ENCODE results near the gene BRINP3.
A peak's percentile ranks its signal among the peaks of the same experiment; 100 is the strongest.

BRINP3 gene

GRCh38 chr1:190497565-190497964, 19.9 kb upstream of the BRINP3 start:
- no peak overlapping the region for H3K14ac ChIP-seq (ENCODE audit: low read length)
- no peak overlapping the region for H3K4me3 ChIP-seq (ENCODE audit: low read depth, low read length)
- no peak overlapping the region for H3K18ac ChIP-seq (ENCODE audit: low read length)
- no peak overlapping the region for H2BK120ac ChIP-seq (ENCODE audit: insufficient read depth, low read length, poor library complexity)
- H2BK5ac ChIP-seq (ENCODE audit: low read depth, low read length, poor library complexity): no peak overlapping the region
- H3K79me2 ChIP-seq (ENCODE audit: control insufficient read depth, insufficient read depth, low read length, poor library complexity): no peaks in the 10 kb centered on the region
- no peaks in the 10 kb centered on the region for H3K79me1 ChIP-seq (ENCODE audit: low read length)
- H3K23ac ChIP-seq (ENCODE audit: low read length): no peak overlapping the region
- no peak overlapping the region for H2AK5ac ChIP-seq (ENCODE audit: low read length)
- H4K91ac ChIP-seq (ENCODE audit: low read depth, low read length): no peak overlapping the region
- H4K8ac ChIP-seq (ENCODE audit: low read depth, low read length): no peak overlapping the region
- H2AFZ ChIP-seq (ENCODE audit: insufficient read depth, low read length, poor library complexity): no peak overlapping the region
- H3K4me2 ChIP-seq (ENCODE audit: low read length): no peak overlapping the region
- no peak overlapping the region for H4K12ac ChIP-seq (ENCODE audit: low read depth, low read length)
- H2BK12ac ChIP-seq (ENCODE audit: low read length): no peak overlapping the region
- H3K9me3 ChIP-seq (ENCODE audit: insufficient read depth, low read depth, low read length): no peaks in the 10 kb centered on the region
- H3K4ac ChIP-seq (ENCODE audit: low read depth, low read length): no peak overlapping the region
- no peaks in the 10 kb centered on the region for H3K36me3 ChIP-seq (ENCODE audit: control insufficient read depth in 1 of 2, insufficient read depth in 2 of 2, low read length in 2 of 2)
- H3K4me1 ChIP-seq (ENCODE audit: control insufficient read depth in 1 of 2, insufficient read depth in 2 of 2, low read length in 2 of 2): no peaks in the 10 kb centered on the region
- H3K9ac ChIP-seq (ENCODE audit: low read length): no peak overlapping the region
- H3K27me3 ChIP-seq (ENCODE audit: insufficient read depth, low read length): no peaks in the 10 kb centered on the region
- DNase-seq: no peak
- no peak overlapping the region for H3K27ac ChIP-seq (ENCODE audit: low read depth, low read length)

GRCh38 chr1:190494451-190494850, 16.8 kb upstream of the BRINP3 start:
- Histone ChIP-seq H3K4me1 (ENCODE audit: control insufficient read depth in 1 of 2, insufficient read depth in 2 of 2, low read length in 2 of 2) (no peaks in the 10 kb centered on the region), H4K8ac (ENCODE audit: low read depth, low read length) (no peak overlapping the region), H2BK120ac (ENCODE audit: insufficient read depth, low read length, poor library complexity) (no peak overlapping the region), H4K91ac (ENCODE audit: low read depth, low read length) (no peak overlapping the region), H2AK5ac (ENCODE audit: low read length) (no peak overlapping the region), H2BK5ac (ENCODE audit: low read depth, low read length, poor library complexity) (no peak overlapping the region), H3K4me3 (ENCODE audit: low read depth, low read length) (no peak overlapping the region), H3K23ac (ENCODE audit: low read length) (no peak overlapping the region), H2AFZ (ENCODE audit: insufficient read depth, low read length, poor library complexity) (no peak overlapping the region), H3K4me2 (ENCODE audit: low read length) (no peak overlapping the region), H2BK12ac (ENCODE audit: low read length) (no peak overlapping the region), H3K9me3 (ENCODE audit: insufficient read depth, low read depth, low read length) (no peaks in the 10 kb centered on the region), H4K12ac (ENCODE audit: low read depth, low read length) (no peak overlapping the region), H3K4ac (ENCODE audit: low read depth, low read length) (no peak overlapping the region), H3K27ac (ENCODE audit: low read depth, low read length) (no peak overlapping the region), H3K79me1 (ENCODE audit: low read length) (no peaks in the 10 kb centered on the region), H3K79me2 (ENCODE audit: control insufficient read depth, insufficient read depth, low read length, poor library complexity) (no peaks in the 10 kb centered on the region), H3K27me3 (ENCODE audit: insufficient read depth, low read length) (no peaks in the 10 kb centered on the region), H3K14ac (ENCODE audit: low read length) (no peak overlapping the region), H3K36me3 (ENCODE audit: control insufficient read depth in 1 of 2, insufficient read depth in 2 of 2, low read length in 2 of 2) (no peaks in the 10 kb centered on the region), H3K18ac (ENCODE audit: low read length) (no peak overlapping the region), H3K9ac (ENCODE audit: low read length) (no peak overlapping the region)
- DNase-seq: peak in 1 of 2 donors; percentile 75
- WGBS (ENCODE audit: extremely low coverage, insufficient coverage, insufficient read length): no CpG with 5 or more reads among the region's 4 CpGs

GRCh38 chr1:190491404-190491803, 13.7 kb upstream of the BRINP3 start:
- H3K36me3 ChIP-seq (ENCODE audit: control insufficient read depth in 1 of 2, insufficient read depth in 2 of 2, low read length in 2 of 2): no peaks in the 10 kb centered on the region
- no peak overlapping the region for H3K9ac ChIP-seq (ENCODE audit: low read length)
- no peaks in the 10 kb centered on the region for H3K79me1 ChIP-seq (ENCODE audit: low read length)
- no peak overlapping the region for H2AFZ ChIP-seq (ENCODE audit: insufficient read depth, low read length, poor library complexity)
- no peaks in the 10 kb centered on the region for H3K79me2 ChIP-seq (ENCODE audit: control insufficient read depth, insufficient read depth, low read length, poor library complexity)
- no peak for DNase-seq
- H3K4ac ChIP-seq (ENCODE audit: low read depth, low read length): no peak overlapping the region
- no CpG with 5 or more reads among the region's 2 CpGs for WGBS (ENCODE audit: extremely low coverage, insufficient coverage, insufficient read length)
- no peak overlapping the region for H3K14ac ChIP-seq (ENCODE audit: low read length)
- H2AK5ac ChIP-seq (ENCODE audit: low read length): no peak overlapping the region
- no peak overlapping the region for H4K91ac ChIP-seq (ENCODE audit: low read depth, low read length)
- no peaks in the 10 kb centered on the region for H3K27me3 ChIP-seq (ENCODE audit: insufficient read depth, low read length)
- H4K12ac ChIP-seq (ENCODE audit: low read depth, low read length): no peak overlapping the region
- H3K23ac ChIP-seq (ENCODE audit: low read length): no peak overlapping the region
- H4K8ac ChIP-seq (ENCODE audit: low read depth, low read length): no peak overlapping the region
- no peak overlapping the region for H2BK12ac ChIP-seq (ENCODE audit: low read length)
- no peak overlapping the region for H3K27ac ChIP-seq (ENCODE audit: low read depth, low read length)
- no peaks in the 10 kb centered on the region for H3K4me1 ChIP-seq (ENCODE audit: control insufficient read depth in 1 of 2, insufficient read depth in 2 of 2, low read length in 2 of 2)
- H3K18ac ChIP-seq (ENCODE audit: low read length): no peak overlapping the region
- no peak overlapping the region for H3K4me3 ChIP-seq (ENCODE audit: low read depth, low read length)
- no peak overlapping the region for H2BK120ac ChIP-seq (ENCODE audit: insufficient read depth, low read length, poor library complexity)
- H2BK5ac ChIP-seq (ENCODE audit: low read depth, low read length, poor library complexity): no peak overlapping the region
- H3K4me2 ChIP-seq (ENCODE audit: low read length): no peak overlapping the region
- H3K9me3 ChIP-seq (ENCODE audit: insufficient read depth, low read depth, low read length): no peaks in the 10 kb centered on the region

GRCh38 chr1:190484045-190484444, 6.4 kb upstream of the BRINP3 start:
- no peak overlapping the region for H3K4me2 ChIP-seq (ENCODE audit: low read length)
- no peaks in the 10 kb centered on the region for H3K9me3 ChIP-seq (ENCODE audit: insufficient read depth, low read depth, low read length)
- H3K23ac ChIP-seq (ENCODE audit: low read length): no peak overlapping the region
- H4K91ac ChIP-seq (ENCODE audit: low read depth, low read length): no peak overlapping the region
- no peaks in the 10 kb centered on the region for H3K4me1 ChIP-seq (ENCODE audit: control insufficient read depth in 1 of 2, insufficient read depth in 2 of 2, low read length in 2 of 2)
- H3K9ac ChIP-seq (ENCODE audit: low read length): no peak overlapping the region
- H2BK12ac ChIP-seq (ENCODE audit: low read length): no peak overlapping the region
- no peaks in the 10 kb centered on the region for H3K36me3 ChIP-seq (ENCODE audit: control insufficient read depth in 1 of 2, insufficient read depth in 2 of 2, low read length in 2 of 2)
- no peaks in the 10 kb centered on the region for H3K79me2 ChIP-seq (ENCODE audit: control insufficient read depth, insufficient read depth, low read length, poor library complexity)
- H3K27ac ChIP-seq (ENCODE audit: low read depth, low read length): no peak overlapping the region
- no peak overlapping the region for H3K18ac ChIP-seq (ENCODE audit: low read length)
- no peak overlapping the region for H2BK120ac ChIP-seq (ENCODE audit: insufficient read depth, low read length, poor library complexity)
- no peak overlapping the region for H2AFZ ChIP-seq (ENCODE audit: insufficient read depth, low read length, poor library complexity)
- H3K14ac ChIP-seq (ENCODE audit: low read length): no peak overlapping the region
- H3K4ac ChIP-seq (ENCODE audit: low read depth, low read length): no peak overlapping the region
- H2AK5ac ChIP-seq (ENCODE audit: low read length): no peak overlapping the region
- WGBS (ENCODE audit: extremely low coverage, insufficient coverage, insufficient read length): no CpG with 5 or more reads among the region's 1 CpG
- H3K27me3 ChIP-seq (ENCODE audit: insufficient read depth, low read length): no peaks in the 10 kb centered on the region
- no peak overlapping the region for H3K4me3 ChIP-seq (ENCODE audit: low read depth, low read length)
- H2BK5ac ChIP-seq (ENCODE audit: low read depth, low read length, poor library complexity): no peak overlapping the region
- DNase-seq: no peak
- no peak overlapping the region for H4K12ac ChIP-seq (ENCODE audit: low read depth, low read length)
- H4K8ac ChIP-seq (ENCODE audit: low read depth, low read length): no peak overlapping the region
- no peaks in the 10 kb centered on the region for H3K79me1 ChIP-seq (ENCODE audit: low read length)

- H3K4me2 ChIP-seq (ENCODE audit: low read length): no peak overlapping the region
- no peaks in the 10 kb centered on the region for H3K79me2 ChIP-seq (ENCODE audit: control insufficient read depth, insufficient read depth, low read length, poor library complexity)
- H3K36me3 ChIP-seq (ENCODE audit: control insufficient read depth in 1 of 2, insufficient read depth in 2 of 2, low read length in 2 of 2): no peaks in the 10 kb centered on the region
- H2AFZ ChIP-seq (ENCODE audit: insufficient read depth, low read length, poor library complexity): no peak overlapping the region
- H3K18ac ChIP-seq (ENCODE audit: low read length): no peak overlapping the region
- peaks cover 5 to 8% of the 10 kb centered on the region in 2 experiments for H3K4me1 ChIP-seq (ENCODE audit: control insufficient read depth in 1 of 2, insufficient read depth in 2 of 2, low read length in 2 of 2)
- no peak overlapping the region for H2BK5ac ChIP-seq (ENCODE audit: low read depth, low read length, poor library complexity)
- H2BK12ac ChIP-seq (ENCODE audit: low read length): no peak overlapping the region
- no peak overlapping the region for H2AK5ac ChIP-seq (ENCODE audit: low read length)
- no peak overlapping the region for H3K14ac ChIP-seq (ENCODE audit: low read length)
- DNase-seq: no peak
- no peak overlapping the region for H3K4ac ChIP-seq (ENCODE audit: low read depth, low read length)
- H3K9ac ChIP-seq (ENCODE audit: low read length): no peak overlapping the region
- H3K4me3 ChIP-seq (ENCODE audit: low read depth, low read length): no peak overlapping the region
- no peak overlapping the region for H3K27ac ChIP-seq (ENCODE audit: low read depth, low read length)
- H3K27me3 ChIP-seq (ENCODE audit: insufficient read depth, low read length): peaks cover 22% of the 10 kb centered on the region
- no peaks in the 10 kb centered on the region for H3K9me3 ChIP-seq (ENCODE audit: insufficient read depth, low read depth, low read length)
- H4K91ac ChIP-seq (ENCODE audit: low read depth, low read length): no peak overlapping the region
- no peak overlapping the region for H3K23ac ChIP-seq (ENCODE audit: low read length)
- no peaks in the 10 kb centered on the region for H3K79me1 ChIP-seq (ENCODE audit: low read length)
- no peak overlapping the region for H2BK120ac ChIP-seq (ENCODE audit: insufficient read depth, low read length, poor library complexity)
- H4K8ac ChIP-seq (ENCODE audit: low read depth, low read length): no peak overlapping the region
- no peak overlapping the region for H4K12ac ChIP-seq (ENCODE audit: low read depth, low read length)
These were observed 2.6 kb upstream of the BRINP3 start for GRCh38 chr1:190480231-190480630.

Measured in trophoblast cell (in vitro differentiated cells and primary cell).